Smooth muscle cell (in vitro differentiated cells): Measurements from ENCODE around the gene AMZ1. TPM values are rescaled to one million over a fixed set of nuclear protein-coding genes. Genes with fewer than 3 reads are reported as not detected.
"Not testable (repeated sequence)": the region's sequence is repeated elsewhere in the genome, so short reads cannot be mapped to it uniquely, and the experiment has no call there.

Source experiments
- DNase-seq: peaks from one replicate; lab custom pipeline; 2025; ENCODE audit not compliant: unreplicated experiment; lab: John Stamatoyannopoulos, UW
- H2AFZ ChIP-seq: fragments of 200-600 bp; sonication (generic); 2 replicates; pipeline ENCODE4 v1.6.0; 2016; ENCODE audit warnings: antibody characterized with exemption, low read depth, mild to moderate bottlenecking
- H3F3A ChIP-seq: fragments of 200-600 bp; sonication (generic); 2 replicates; pipeline ENCODE4 v1.6.0; 2017; ENCODE audit warnings: antibody characterized with exemption, low read depth
- H3K27ac ChIP-seq: fragments of 200-600 bp; sonication (generic); 2 replicates; pipeline ENCODE4 v1.5.1; 2016; ENCODE audit warnings: low read depth, mild to moderate bottlenecking
- H3K27me3 ChIP-seq: fragments of 200-600 bp; sonication (generic); 2 replicates; pipeline ENCODE4 v1.6.1; 2016; ENCODE audit warnings: low read depth, mild to moderate bottlenecking
- H3K36me3 ChIP-seq: fragments of 200-600 bp; sonication (generic); 2 replicates; pipeline ENCODE4 v1.5.1; 2016; ENCODE audit warnings: low read depth
- H3K4me1 ChIP-seq: fragments of 200-600 bp; sonication (generic); 2 replicates; pipeline ENCODE4 v1.5.1; 2016; ENCODE audit warnings: low read depth
- H3K4me2 ChIP-seq: fragments of 200-600 bp; sonication (generic); 2 replicates; pipeline ENCODE4 v1.6.0; 2016; ENCODE audit warnings: mild to moderate bottlenecking
- H3K4me3 ChIP-seq: fragments of 200-600 bp; sonication (generic); 2 replicates; pipeline ENCODE4 v1.5.1; 2016; ENCODE audit warnings: mild to moderate bottlenecking
- H3K79me2 ChIP-seq: fragments of 200-600 bp; sonication (generic); 2 replicates; pipeline ENCODE4 v1.6.0; 2016; ENCODE audit warnings: low read depth, mild to moderate bottlenecking
- H3K9ac ChIP-seq: fragments of 200-600 bp; sonication (generic); 2 replicates; pipeline ENCODE4 v1.6.0; 2016; ENCODE audit warnings: low read depth
- H3K9me3 ChIP-seq: fragments of 200-600 bp; sonication (generic); replicated peaks from 2 replicates; pipeline ENCODE4 v1.5.1; 2016; ENCODE audit warnings: low read depth
- H4K20me1 ChIP-seq: fragments of 200-600 bp; sonication (generic); 2 replicates; pipeline ENCODE4 v1.6.0; 2016; ENCODE audit warnings: low read depth
- WGBS: methylation state at CpG from one replicate; pipeline ENCODE4 v1.1.7; 2016; ENCODE audit warnings: low lambda C conversion rate; 5-methylcytosine and 5-hydroxymethylcytosine counted together
- polyA plus RNA-seq: library from polyadenylated mRNA; unstranded; fragments of >200 nt; fragmentation: Nextera tagmentation; extraction: Ambion mirVana; gene quantifications from 2 replicates; pipeline ENCODE4 v1.2.1, GENCODE V29; 2016
- total RNA-seq: library from RNA; depleted of rRNA; stranded (reverse); fragments of >200 nt; gene quantifications from 2 replicates; pipeline ENCODE4 v1.2.3, GENCODE V29; 2014
- TF ChIP-seq, protein P1 (sequence below): fragments of 200-600 bp; sonication (generic); IDR thresholded peaks from 2 replicates; pipeline ENCODE4 v1.5.1; 2017; ENCODE audit warnings: borderline replicate concordance, mild to moderate bottlenecking, antibody characterized with exemption; ENCODE audit not compliant: insufficient read depth, poor library complexity, severe bottlenecking

AMZ1 gene
- total and polyA plus RNA-seq, 2 experiments from 2014 or later: 0.63 to 1.1 TPM

- no peak overlapping the region for H3K4me3 ChIP-seq
- no peak for DNase-seq
- TF ChIP-seq, protein P1, sequence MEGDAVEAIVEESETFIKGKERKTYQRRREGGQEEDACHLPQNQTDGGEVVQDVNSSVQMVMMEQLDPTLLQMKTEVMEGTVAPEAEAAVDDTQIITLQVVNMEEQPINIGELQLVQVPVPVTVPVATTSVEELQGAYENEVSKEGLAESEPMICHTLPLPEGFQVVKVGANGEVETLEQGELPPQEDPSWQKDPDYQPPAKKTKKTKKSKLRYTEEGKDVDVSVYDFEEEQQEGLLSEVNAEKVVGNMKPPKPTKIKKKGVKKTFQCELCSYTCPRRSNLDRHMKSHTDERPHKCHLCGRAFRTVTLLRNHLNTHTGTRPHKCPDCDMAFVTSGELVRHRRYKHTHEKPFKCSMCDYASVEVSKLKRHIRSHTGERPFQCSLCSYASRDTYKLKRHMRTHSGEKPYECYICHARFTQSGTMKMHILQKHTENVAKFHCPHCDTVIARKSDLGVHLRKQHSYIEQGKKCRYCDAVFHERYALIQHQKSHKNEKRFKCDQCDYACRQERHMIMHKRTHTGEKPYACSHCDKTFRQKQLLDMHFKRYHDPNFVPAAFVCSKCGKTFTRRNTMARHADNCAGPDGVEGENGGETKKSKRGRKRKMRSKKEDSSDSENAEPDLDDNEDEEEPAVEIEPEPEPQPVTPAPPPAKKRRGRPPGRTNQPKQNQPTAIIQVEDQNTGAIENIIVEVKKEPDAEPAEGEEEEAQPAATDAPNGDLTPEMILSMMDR: no peak
- no peak overlapping the region for H3K9ac ChIP-seq
- H3F3A ChIP-seq: no peaks in the 10 kb centered on the region
- peaks cover 5% of the 10 kb centered on the region for H3K79me2 ChIP-seq
- H3K27me3 ChIP-seq: no peaks in the 10 kb centered on the region
- no peak overlapping the region for H2AFZ ChIP-seq
- H3K4me1 ChIP-seq: no peaks in the 10 kb centered on the region
- H3K4me2 ChIP-seq: no peak overlapping the region
- no peaks in the 10 kb centered on the region for H3K9me3 ChIP-seq
- H3K27ac ChIP-seq: no peak overlapping the region
- H3K36me3 ChIP-seq: no peaks in the 10 kb centered on the region
- WGBS: 89% methylated on average over 18 of the region's 18 CpGs
- peaks cover 7% of the 10 kb centered on the region for H4K20me1 ChIP-seq
Observed at GRCh38 chr7:2726316-2727018, 38.5 kb downstream of the AMZ1 start.

- H2AFZ ChIP-seq, DNase-seq, H3F3A ChIP-seq, H3K4me2 ChIP-seq, H3K27me3 ChIP-seq, H3K36me3 ChIP-seq, H4K20me1 ChIP-seq, H3K27ac ChIP-seq, H3K79me2 ChIP-seq, H3K4me3 ChIP-seq, H3K9me3 ChIP-seq, H3K9ac ChIP-seq, H3K4me1 ChIP-seq: not testable (repeated sequence)
- 83% methylated on average over 13 of the region's 13 CpGs for WGBS
Observed at GRCh38 chr7:2727206-2727605, 39.2 kb downstream of the AMZ1 start.

DNA sequence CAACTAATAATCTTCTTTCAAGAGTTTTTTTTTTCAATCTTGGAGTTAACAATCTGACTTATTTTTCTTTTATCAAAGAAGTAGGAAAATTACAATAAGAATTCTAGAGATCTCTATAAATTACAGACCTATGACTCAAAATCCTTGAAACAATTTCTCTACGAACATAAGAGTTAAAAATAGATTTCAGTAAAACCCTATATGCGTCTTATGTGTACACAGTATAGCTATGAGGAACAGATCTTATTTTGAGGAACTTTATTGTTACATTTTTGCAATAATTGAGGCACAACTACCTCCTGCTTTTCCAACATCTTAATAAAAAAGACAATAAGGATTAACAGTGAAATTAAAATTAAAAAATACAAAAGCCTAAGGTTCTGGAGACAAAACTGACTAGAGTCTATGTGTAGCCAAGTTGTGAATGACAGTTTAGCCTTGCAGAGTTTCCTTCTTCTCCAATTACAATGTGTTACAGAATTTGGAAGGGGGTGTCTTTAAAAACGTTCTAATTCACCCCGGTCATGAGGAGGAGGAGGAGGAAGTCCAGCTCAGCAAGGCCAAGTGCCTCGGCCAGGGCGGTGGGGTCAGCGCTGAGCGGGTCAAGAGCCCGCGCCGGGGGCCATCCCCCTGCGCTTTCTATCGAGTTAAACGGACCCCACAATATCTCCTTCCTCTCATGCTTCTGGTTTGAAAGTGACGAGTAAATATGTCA is 40.5 kb downstream of the AMZ1 start:
- Histone ChIP-seq H2AFZ (no peak overlapping the region), H3K27me3 (no peaks in the 10 kb centered on the region), H3F3A (peaks cover 6% of the 10 kb centered on the region), H3K4me3 (no peak overlapping the region), H3K9me3 (no peaks in the 10 kb centered on the region), H3K9ac (no peak overlapping the region), H3K36me3 (no peaks in the 10 kb centered on the region), H3K27ac (peak overlapping the region; percentile 25), H4K20me1 (peaks cover 7% of the 10 kb centered on the region), H3K4me1 (no peaks in the 10 kb centered on the region), H3K4me2 (no peak overlapping the region), H3K79me2 (peaks cover 8% of the 10 kb centered on the region)
- TF ChIP-seq, protein P1: no peak
- no peak for DNase-seq
- 84% methylated on average over 15 of the region's 15 CpGs for WGBS

- Histone ChIP-seq H3K4me2 (no peak overlapping the region), H3K36me3 (no peaks in the 10 kb centered on the region), H3K4me1 (no peaks in the 10 kb centered on the region), H3K27me3 (no peaks in the 10 kb centered on the region), H3K27ac (peak overlapping the region; percentile 61), H3K79me2 (peaks cover 14% of the 10 kb centered on the region), H3K9me3 (no peaks in the 10 kb centered on the region), H3F3A (peaks cover 6% of the 10 kb centered on the region), H2AFZ (no peak overlapping the region), H3K4me3 (no peak overlapping the region), H4K20me1 (peaks cover 10% of the 10 kb centered on the region), H3K9ac (no peak overlapping the region)
- 84% methylated on average over 37 of the region's 37 CpGs for WGBS
- no peak for DNase-seq
- TF ChIP-seq, protein P1: no peak
Observed at GRCh38 chr7:2729031-2729892, 41.3 kb downstream of the AMZ1 start.
